Mesothelial cell of epicardium (in vitro differentiated cells): ENCODE results near the gene TPX2. TPM values are rescaled to one million over a fixed set of nuclear protein-coding genes. Genes with fewer than 3 reads are reported as not detected.

ENCODE experiments used
- DNase-seq, 2 experiments: peaks; one replicate each; pipeline ENCODE4 v3.0.0; 2021; ENCODE audit warnings: low spot score in 2 of 2; ENCODE audit not compliant: unreplicated experiment in 2 of 2
- H3K27ac Mint-ChIP-seq: 2 replicates; pipeline ENCODE4 v1.8.0; 2021; ENCODE audit warnings: mixed read lengths
- H3K27me3 Mint-ChIP-seq: 2 replicates; pipeline ENCODE4 v1.8.0; 2021; ENCODE audit warnings: low read depth, mixed read lengths
- H3K36me3 Mint-ChIP-seq: 2 replicates; pipeline ENCODE4 v1.8.0; 2021; ENCODE audit warnings: mixed read lengths
- H3K4me1 Mint-ChIP-seq: 2 replicates; pipeline ENCODE4 v1.8.0; 2021; ENCODE audit warnings: mixed read lengths
- H3K4me3 Mint-ChIP-seq: 2 replicates; pipeline ENCODE4 v1.8.0; 2021; ENCODE audit warnings: mild to moderate bottlenecking, moderate library complexity, mixed read lengths
- H3K9me3 Mint-ChIP-seq: 2 replicates; pipeline ENCODE4 v1.8.0; 2021; ENCODE audit warnings: mixed read lengths
- total RNA-seq: library from RNA; stranded (reverse); gene quantifications from 3 replicates; pipeline ENCODE4 v1.2.1, GENCODE V29; 2021
- TF ChIP-seq, protein P1 (sequence below): fragments of 200-600 bp; sonication (generic); IDR thresholded peaks from one replicate; pipeline ENCODE4 v1.5.0; 2021; ENCODE audit warnings: antibody characterized with exemption; ENCODE audit not compliant: unreplicated experiment

Gene TPX2
- total RNA-seq, 1 donor from 2014 or later, result 39.0 TPM

- peaks cover 10% of the 10 kb centered on the region for H3K36me3 Mint-ChIP-seq
- H3K27me3 Mint-ChIP-seq, result no peaks in the 10 kb centered on the region
- H3K4me3 Mint-ChIP-seq, result no peak overlapping the region
- peak overlapping the region; percentile 43 for H3K27ac Mint-ChIP-seq
- TF ChIP-seq, protein P1, sequence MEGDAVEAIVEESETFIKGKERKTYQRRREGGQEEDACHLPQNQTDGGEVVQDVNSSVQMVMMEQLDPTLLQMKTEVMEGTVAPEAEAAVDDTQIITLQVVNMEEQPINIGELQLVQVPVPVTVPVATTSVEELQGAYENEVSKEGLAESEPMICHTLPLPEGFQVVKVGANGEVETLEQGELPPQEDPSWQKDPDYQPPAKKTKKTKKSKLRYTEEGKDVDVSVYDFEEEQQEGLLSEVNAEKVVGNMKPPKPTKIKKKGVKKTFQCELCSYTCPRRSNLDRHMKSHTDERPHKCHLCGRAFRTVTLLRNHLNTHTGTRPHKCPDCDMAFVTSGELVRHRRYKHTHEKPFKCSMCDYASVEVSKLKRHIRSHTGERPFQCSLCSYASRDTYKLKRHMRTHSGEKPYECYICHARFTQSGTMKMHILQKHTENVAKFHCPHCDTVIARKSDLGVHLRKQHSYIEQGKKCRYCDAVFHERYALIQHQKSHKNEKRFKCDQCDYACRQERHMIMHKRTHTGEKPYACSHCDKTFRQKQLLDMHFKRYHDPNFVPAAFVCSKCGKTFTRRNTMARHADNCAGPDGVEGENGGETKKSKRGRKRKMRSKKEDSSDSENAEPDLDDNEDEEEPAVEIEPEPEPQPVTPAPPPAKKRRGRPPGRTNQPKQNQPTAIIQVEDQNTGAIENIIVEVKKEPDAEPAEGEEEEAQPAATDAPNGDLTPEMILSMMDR, result no peak
- H3K4me1 Mint-ChIP-seq, result peaks cover 22% of the 10 kb centered on the region
- DNase-seq, result no peak
- H3K9me3 Mint-ChIP-seq, result no peaks in the 10 kb centered on the region
These were observed 45.0 kb upstream of the TPX2 start for GRCh38 chr20:31693987-31694661.

DNA sequence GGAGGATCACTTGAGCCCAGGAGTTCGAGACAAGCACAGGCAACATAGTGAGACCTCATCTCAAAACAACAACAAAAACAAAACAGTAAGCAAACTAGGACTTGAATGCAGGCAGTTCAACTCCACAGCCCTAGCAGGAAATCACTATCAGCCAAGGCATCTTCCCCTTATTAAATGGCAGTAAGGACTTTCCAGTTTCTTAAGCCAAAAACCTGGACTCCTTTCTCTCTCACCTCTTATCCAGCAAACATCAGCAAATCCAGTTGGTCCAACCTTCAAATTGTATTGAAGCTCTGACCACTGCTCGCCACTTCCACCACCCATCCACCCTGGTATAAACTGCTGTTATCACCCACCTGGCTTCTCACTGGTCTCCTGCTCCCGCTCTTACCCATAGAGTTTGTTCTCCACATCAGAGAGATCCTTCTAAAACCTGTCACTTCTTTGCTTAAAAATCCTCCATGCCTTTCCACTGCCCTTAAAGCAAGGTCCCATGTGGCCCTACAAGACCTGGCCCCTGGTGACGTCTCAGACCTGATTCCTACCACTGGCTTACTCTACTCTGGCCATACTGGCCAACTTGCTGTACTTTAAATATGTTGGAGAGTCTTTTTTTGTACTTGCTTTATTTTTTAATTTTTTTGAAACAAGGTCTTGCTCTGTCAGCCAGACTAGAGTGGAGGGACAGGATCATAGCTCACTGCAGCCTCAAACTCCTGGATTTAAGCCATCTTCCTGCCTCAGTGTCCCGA, 44.1 kb upstream of the TPX2 start:
- Mint-ChIP-seq H3K36me3 (peaks cover 10% of the 10 kb centered on the region), H3K4me3 (no peak overlapping the region), H3K27me3 (no peaks in the 10 kb centered on the region), H3K4me1 (peaks cover 26% of the 10 kb centered on the region), H3K9me3 (no peaks in the 10 kb centered on the region), H3K27ac (peak overlapping the region; percentile 63)
- DNase-seq, result no peak
- TF ChIP-seq, protein P1, result no peak

DNA sequence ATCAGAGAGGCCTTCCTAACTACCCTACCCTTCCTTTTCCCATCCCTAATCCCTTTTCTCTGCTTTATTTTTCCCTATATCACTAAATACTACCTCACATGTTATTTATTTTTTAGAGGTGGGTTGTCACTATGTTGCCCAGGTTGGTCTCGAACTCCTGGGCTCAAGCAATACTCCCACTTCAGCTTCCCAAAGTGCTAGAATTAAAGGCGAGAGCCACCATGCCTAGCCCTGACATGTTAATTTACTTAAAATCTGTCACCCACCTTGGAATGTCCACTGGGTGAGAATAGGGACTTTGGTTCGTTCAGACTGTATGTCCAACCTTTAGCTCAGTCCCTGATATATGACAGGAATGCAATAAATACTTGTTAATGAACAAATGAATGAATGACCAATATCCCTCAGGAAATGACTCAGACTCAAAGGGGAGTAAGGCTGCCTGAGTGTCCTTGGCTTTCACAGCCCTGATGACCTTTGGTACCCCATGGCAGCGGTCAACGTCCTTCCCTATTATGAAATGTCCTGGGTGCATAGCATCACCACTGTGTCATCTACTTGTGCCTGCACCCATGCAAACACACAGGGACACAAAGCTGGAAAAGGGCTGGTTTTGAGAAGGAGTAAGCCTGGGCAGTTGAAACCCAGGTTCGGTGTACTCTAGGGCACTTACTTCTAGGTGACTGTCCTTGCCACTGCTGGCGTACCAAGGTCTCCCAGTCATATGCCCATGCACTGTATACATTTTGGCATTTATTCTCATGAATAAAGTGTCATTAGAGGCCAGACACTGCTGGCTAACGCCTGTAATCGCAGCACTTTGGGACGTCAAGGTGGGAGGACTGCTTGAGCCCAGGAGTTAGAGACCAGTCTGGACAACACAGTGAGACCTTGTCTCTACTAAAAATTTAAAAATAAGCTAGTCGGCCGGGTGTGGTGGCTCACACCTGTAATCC, 43.0 kb upstream of the TPX2 start:
- H3K27me3 Mint-ChIP-seq, result no peaks in the 10 kb centered on the region
- DNase-seq, result no peak
- H3K9me3 Mint-ChIP-seq, result peaks cover 4% of the 10 kb centered on the region
- H3K36me3 Mint-ChIP-seq, result peaks cover 14% of the 10 kb centered on the region
- H3K4me3 Mint-ChIP-seq, result no peak overlapping the region
- peaks cover 26% of the 10 kb centered on the region for H3K4me1 Mint-ChIP-seq
- H3K27ac Mint-ChIP-seq, result peak overlapping the region; percentile 23
- TF ChIP-seq, protein P1, result no peak

DNA sequence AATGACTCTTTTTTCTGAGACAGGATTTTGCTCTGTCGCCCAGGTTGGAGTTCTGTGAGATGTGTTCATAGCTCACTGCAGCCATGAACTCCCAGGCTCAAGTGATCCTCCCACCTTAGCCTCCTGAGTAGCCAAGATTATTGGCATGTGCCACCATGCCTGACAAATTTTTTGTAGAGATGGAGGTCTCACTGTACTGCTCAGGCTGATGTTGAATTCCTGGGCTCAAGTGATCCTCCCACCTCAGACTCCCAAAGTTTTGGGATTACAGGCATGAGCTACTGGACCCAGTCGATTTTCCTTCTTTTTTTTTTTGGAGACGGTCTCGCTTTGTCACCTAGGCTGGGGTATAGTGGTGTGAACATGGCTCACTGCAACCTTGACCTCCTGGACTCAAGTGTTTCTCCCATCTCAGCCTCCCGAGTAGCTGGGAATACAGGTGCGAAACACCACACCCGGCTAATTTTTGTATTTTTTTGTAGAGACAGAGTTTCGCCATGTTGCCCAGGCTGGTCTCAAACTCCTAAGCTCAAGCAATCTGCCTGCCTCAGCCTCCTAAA, 40.8 kb upstream of the TPX2 start:
- Mint-ChIP-seq H3K27me3 (no peaks in the 10 kb centered on the region), H3K4me1 (peaks cover 19% of the 10 kb centered on the region), H3K27ac (peak overlapping the region; percentile 83), H3K4me3 (no peak overlapping the region), H3K9me3 (peaks cover 4% of the 10 kb centered on the region), H3K36me3 (peaks cover 17% of the 10 kb centered on the region)
- no peak for DNase-seq
- TF ChIP-seq, protein P1, result no peak
